WTC11 (cell line): ENCODE measurements around the gene TAL2.

Experiments
- CREB1 ChIP-seq: sonication (generic); formaldehyde crosslinking; IDR thresholded peaks from 2 replicates; pipeline ENCODE4 v1.8.0; 2023; ENCODE audit warnings: mild to moderate bottlenecking, missing genetic modification reagents
- FOXP1 ChIP-seq: sonication (generic); formaldehyde crosslinking; IDR thresholded peaks from 2 replicates; pipeline ENCODE4 v1.8.0; 2022; ENCODE audit warnings: missing genetic modification reagents, mild to moderate bottlenecking, moderate library complexity, borderline replicate concordance
- NFYB ChIP-seq: sonication (generic); formaldehyde crosslinking; conservative IDR thresholded peaks from 2 replicates; pipeline ENCODE4 v1.8.0; 2022; ENCODE audit warnings: low read depth, missing genetic modification reagents
- ZNF416 ChIP-seq: fragments of 250-450 bp; sonication (Bioruptor Pico); IDR thresholded peaks from 2 replicates; pipeline ENCODE4 v1.9.0; 2021; ENCODE audit warnings: mild to moderate bottlenecking, inconsistent platforms
- TF ChIP-seq, protein P1 (sequence below): sonication (generic); formaldehyde crosslinking; IDR thresholded peaks from 2 replicates; pipeline ENCODE4 v1.8.1; 2023; ENCODE audit warnings: mild to moderate bottlenecking, missing genetic modification reagents
- TF ChIP-seq, protein P2 (sequence below): sonication (generic); formaldehyde crosslinking; IDR thresholded peaks from 2 replicates; pipeline ENCODE4 v1.8.0; 2022; ENCODE audit warnings: mild to moderate bottlenecking, missing genetic modification reagents
- TF ChIP-seq, protein P3 (sequence below): sonication (generic); formaldehyde crosslinking; IDR thresholded peaks from 2 replicates; pipeline ENCODE4 v1.8.1; 2022; ENCODE audit warnings: mild to moderate bottlenecking, missing genetic modification reagents, moderate library complexity, borderline replicate concordance
- TF ChIP-seq, protein P4 (sequence below): fragments of 200-600 bp; IDR thresholded peaks from 2 replicates; pipeline ENCODE4 v1.8.0; 2022; ENCODE audit warnings: antibody characterized with exemption
- TF ChIP-seq, protein P5 (sequence below): sonication (generic); formaldehyde crosslinking; IDR thresholded peaks from 2 replicates; pipeline ENCODE4 v1.8.0; 2022; ENCODE audit warnings: missing genetic modification reagents

DNA sequence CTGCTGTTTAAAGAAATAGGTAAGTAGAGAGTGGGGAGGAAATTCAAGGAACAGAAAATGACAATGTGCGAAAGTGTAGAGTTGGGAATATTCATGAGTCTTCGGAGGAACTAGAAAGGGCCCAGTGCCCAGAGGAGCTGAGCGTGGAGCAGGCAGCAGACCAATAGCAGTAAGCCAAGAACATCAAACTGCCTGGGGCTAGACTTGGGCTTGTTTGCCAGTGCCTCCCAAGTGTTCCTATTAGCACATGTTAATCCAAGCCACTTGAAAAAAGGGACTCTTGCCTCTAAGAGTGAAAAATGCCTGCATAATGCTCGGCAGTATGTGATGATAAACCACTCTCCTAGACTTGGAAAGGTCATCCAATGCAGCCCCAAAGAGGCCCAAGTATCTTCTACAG is 1.2 kb upstream of the TAL2 start:
- TF ChIP-seq, protein P1, sequence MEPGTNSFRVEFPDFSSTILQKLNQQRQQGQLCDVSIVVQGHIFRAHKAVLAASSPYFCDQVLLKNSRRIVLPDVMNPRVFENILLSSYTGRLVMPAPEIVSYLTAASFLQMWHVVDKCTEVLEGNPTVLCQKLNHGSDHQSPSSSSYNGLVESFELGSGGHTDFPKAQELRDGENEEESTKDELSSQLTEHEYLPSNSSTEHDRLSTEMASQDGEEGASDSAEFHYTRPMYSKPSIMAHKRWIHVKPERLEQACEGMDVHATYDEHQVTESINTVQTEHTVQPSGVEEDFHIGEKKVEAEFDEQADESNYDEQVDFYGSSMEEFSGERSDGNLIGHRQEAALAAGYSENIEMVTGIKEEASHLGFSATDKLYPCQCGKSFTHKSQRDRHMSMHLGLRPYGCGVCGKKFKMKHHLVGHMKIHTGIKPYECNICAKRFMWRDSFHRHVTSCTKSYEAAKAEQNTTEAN (CRISPR knock-in tag) = no peak
- no peak for TF ChIP-seq ZNF416
- TF ChIP-seq CREB1 (CRISPR knock-in tag) = no peak
- TF ChIP-seq, protein P2, sequence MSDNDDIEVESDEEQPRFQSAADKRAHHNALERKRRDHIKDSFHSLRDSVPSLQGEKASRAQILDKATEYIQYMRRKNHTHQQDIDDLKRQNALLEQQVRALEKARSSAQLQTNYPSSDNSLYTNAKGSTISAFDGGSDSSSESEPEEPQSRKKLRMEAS (CRISPR knock-in tag) = no peak
- no peak for TF ChIP-seq NFYB (CRISPR knock-in tag)
- TF ChIP-seq, protein P3, sequence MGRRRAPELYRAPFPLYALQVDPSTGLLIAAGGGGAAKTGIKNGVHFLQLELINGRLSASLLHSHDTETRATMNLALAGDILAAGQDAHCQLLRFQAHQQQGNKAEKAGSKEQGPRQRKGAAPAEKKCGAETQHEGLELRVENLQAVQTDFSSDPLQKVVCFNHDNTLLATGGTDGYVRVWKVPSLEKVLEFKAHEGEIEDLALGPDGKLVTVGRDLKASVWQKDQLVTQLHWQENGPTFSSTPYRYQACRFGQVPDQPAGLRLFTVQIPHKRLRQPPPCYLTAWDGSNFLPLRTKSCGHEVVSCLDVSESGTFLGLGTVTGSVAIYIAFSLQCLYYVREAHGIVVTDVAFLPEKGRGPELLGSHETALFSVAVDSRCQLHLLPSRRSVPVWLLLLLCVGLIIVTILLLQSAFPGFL (CRISPR knock-in tag) = no peak
- TF ChIP-seq, protein P4, sequence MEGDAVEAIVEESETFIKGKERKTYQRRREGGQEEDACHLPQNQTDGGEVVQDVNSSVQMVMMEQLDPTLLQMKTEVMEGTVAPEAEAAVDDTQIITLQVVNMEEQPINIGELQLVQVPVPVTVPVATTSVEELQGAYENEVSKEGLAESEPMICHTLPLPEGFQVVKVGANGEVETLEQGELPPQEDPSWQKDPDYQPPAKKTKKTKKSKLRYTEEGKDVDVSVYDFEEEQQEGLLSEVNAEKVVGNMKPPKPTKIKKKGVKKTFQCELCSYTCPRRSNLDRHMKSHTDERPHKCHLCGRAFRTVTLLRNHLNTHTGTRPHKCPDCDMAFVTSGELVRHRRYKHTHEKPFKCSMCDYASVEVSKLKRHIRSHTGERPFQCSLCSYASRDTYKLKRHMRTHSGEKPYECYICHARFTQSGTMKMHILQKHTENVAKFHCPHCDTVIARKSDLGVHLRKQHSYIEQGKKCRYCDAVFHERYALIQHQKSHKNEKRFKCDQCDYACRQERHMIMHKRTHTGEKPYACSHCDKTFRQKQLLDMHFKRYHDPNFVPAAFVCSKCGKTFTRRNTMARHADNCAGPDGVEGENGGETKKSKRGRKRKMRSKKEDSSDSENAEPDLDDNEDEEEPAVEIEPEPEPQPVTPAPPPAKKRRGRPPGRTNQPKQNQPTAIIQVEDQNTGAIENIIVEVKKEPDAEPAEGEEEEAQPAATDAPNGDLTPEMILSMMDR = no peak
- no peak for TF ChIP-seq FOXP1 (CRISPR knock-in tag)
- TF ChIP-seq, protein P5, sequence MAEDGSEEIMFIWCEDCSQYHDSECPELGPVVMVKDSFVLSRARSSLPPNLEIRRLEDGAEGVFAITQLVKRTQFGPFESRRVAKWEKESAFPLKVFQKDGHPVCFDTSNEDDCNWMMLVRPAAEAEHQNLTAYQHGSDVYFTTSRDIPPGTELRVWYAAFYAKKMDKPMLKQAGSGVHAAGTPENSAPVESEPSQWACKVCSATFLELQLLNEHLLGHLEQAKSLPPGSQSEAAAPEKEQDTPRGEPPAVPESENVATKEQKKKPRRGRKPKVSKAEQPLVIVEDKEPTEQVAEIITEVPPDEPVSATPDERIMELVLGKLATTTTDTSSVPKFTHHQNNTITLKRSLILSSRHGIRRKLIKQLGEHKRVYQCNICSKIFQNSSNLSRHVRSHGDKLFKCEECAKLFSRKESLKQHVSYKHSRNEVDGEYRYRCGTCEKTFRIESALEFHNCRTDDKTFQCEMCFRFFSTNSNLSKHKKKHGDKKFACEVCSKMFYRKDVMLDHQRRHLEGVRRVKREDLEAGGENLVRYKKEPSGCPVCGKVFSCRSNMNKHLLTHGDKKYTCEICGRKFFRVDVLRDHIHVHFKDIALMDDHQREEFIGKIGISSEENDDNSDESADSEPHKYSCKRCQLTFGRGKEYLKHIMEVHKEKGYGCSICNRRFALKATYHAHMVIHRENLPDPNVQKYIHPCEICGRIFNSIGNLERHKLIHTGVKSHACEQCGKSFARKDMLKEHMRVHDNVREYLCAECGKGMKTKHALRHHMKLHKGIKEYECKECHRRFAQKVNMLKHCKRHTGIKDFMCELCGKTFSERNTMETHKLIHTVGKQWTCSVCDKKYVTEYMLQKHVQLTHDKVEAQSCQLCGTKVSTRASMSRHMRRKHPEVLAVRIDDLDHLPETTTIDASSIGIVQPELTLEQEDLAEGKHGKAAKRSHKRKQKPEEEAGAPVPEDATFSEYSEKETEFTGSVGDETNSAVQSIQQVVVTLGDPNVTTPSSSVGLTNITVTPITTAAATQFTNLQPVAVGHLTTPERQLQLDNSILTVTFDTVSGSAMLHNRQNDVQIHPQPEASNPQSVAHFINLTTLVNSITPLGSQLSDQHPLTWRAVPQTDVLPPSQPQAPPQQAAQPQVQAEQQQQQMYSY (CRISPR knock-in tag) = no peak
